ENCODE measurements around the gene RUNX1.

DNA sequence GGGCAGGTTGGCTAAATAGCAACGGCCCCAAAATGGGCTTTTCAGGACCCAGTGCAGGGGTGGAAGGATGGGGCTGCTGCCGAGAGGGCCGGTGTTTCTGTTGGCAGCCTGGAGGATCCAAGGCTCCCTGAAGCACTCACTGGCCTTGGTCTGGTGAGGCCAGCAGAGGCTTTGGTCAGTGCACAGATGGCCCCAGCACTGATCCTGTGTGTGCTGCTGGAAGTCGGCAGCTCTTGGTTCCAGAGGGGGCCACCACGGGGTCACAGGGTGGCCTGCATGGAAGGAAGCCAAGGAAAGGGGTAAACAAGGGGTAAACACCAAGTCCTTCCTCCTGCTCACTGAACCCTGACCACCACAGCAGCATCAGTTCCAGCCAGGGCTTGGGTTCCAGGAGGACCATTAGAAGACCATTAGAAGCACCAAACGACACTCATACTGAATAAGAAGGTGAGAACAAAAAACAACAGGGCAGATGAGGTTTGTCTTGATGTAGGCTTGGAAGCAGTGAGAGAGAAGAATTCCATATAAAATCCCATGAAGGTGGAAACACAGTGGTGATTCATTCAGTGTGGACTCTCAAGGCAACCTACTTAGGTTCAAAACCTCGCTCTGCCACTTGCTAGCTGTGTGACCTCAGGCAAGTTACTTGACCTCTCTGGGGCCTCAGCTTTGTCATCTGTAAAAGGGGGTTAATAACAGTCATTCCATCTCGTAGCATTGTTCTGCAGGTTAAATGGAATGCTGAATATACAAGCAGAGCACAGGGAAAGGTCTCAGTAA is 184.5 kb downstream of the RUNX1 start:
- TF ChIP-seq SUZ12 (IDR thresholded peaks at IDR 0.05) (no peak), FOXM1 (IDR thresholded peaks at IDR 0.05; ENCODE audit: borderline replicate concordance) (no peak), ZNF384 (IDR thresholded peaks at IDR 0.05) (no peak), SP1 (IDR thresholded peaks at IDR 0.05) (no peak), NFRKB (IDR thresholded peaks at IDR 0.05) (no peak), LEF1 (IDR thresholded peaks at IDR 0.05; ENCODE audit: borderline replicate concordance) (no peak), FOXK2 (IDR thresholded peaks at IDR 0.05) (no peak), CTBP1 (IDR thresholded peaks at IDR 0.05; ENCODE audit: borderline replicate concordance) (no peak), L3MBTL2 (conservative IDR thresholded peaks at IDR 0.05) (no peak), BHLHE40 (IDR thresholded peaks at IDR 0.05; ENCODE audit: borderline replicate concordance) (no peak), ELF4 (IDR thresholded peaks at IDR 0.05) (no peak), FOXA1 (IDR thresholded peaks at IDR 0.05) (no peak), HDGF (IDR thresholded peaks at IDR 0.05; ENCODE audit: borderline replicate concordance) (no peak)
- TF ChIP-seq, protein P1, sequence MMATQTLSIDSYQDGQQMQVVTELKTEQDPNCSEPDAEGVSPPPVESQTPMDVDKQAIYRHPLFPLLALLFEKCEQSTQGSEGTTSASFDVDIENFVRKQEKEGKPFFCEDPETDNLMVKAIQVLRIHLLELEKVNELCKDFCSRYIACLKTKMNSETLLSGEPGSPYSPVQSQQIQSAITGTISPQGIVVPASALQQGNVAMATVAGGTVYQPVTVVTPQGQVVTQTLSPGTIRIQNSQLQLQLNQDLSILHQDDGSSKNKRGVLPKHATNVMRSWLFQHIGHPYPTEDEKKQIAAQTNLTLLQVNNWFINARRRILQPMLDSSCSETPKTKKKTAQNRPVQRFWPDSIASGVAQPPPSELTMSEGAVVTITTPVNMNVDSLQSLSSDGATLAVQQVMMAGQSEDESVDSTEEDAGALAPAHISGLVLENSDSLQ (IDR thresholded peaks at IDR 0.05) = no peak

Measured in HEK293T (cell line).